GM18867 (cell line): ENCODE measurements around the gene LRRC27.

Experiments used
- ATAC-seq: cut with Tn5 transposase; IDR thresholded peaks from one replicate; pipeline ENCODE4 v1.9.1; 2021; ENCODE audit warnings: mild to moderate bottlenecking, moderate library complexity; ENCODE audit not compliant: unreplicated experiment

The LRRC27 gene

DNA sequence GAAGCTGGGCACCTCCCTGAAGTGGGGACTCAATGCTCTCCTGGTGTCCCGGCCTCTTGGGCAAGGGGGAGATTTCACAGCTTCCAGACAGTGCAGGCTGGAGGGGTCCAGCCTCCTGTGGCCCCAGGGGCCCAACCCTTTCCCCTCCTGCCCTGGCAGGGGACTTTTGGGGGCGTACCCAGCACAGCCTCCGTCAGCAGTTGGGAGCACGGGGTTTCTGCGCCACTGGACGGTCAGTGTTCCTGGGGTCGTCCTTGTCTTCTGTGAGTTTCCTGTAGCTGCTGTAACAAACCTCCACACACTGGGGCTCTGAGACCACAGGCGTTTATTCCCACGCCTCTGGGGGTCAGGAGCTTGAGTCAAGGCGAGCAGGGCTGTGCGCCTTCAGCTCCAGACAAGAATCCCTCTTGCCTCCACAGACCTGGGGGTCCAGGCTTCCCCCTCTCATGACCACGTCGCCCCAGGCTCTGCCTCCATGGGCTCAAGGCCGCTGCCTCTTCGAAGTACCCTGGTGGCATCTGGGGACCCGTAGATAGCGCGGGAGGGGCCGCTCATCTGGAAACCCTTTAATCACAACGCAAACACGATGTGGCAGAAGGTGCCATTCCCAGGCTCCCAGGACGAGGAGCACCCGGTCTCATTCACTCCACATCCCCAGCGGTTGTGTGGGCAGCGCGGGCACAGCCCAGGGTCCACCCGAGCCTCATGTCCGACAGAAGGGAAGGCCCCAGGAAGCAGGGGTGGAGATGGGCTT lies 79.0 kb downstream of the LRRC27 start:
- no peak for ATAC-seq

DNA sequence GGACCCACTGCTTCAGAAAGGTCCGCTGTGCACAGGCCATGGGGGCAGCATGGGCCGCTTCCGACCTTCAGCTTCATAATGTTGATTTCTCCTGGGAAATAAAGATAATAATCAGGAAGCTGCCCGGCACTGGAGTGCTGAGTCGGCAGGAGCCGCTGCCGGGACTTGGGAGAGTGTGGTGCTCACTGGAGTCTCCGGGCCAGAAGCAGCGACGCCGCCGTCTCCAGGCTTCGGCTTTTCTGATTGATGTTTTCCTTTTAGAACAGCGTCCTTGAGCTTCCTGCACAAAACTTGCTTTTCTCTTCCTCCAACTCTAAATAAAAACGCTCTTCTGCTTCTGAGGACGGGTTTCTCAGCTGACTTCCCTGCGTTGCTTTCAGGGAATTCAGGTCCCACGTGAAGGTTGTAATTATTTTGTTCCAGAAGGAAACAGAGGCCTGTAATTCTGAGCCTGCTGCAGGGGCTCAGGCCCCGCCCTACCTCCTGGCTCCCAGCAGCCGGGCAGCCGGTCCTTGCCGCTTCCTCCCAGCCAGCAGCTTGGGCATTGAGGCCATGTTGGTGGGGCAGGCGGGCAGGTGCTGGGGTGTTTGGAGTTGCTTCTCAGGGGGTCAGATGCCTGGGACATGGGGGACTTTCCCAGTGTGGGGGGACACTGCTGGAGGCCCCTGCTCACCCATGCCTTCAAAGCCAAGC lies 79.7 kb downstream of the LRRC27 start:
- ATAC-seq: no peak

DNA sequence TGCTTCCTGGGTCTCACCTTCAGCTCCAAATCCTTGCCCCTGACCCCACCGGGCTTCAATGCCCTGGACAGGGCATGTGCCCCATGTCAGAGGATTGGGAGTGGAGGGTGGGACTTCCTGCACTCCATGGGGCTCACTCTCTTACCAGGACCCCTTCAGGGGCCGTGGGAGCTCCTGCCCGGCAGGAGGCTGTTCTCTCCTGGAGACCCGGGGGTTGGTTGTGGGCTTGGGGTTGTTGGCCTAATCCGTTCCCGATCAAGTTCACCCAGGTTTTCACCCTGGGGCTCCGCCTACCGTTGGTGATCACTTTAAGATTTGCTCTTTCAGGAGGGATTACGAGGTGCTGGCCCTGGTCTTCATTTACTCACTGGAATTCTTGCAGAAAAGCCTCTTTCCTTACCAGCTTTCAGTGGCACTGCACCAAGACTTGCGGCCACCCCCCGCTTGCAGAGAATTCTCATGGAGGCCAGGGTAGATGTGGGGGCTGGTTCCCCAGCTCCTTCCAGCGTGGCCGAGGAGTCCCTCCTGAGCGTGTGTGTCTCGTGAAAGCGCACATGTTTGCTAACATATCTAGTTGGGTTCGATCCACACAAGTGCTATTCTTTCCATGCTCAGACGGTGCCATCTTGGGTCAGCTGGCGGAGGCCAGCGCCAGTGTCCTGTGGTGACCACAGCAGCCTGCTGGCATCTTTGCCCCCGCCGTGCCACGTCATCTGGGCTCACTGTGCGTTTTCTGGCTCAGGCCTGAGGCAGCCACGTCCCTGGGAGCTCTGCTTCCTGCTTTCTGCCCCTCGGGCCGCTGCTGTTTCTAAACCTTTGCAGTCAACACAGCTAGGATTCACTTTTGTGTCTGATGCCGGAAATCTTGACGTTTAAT lies 80.6 kb downstream of the LRRC27 start:
- no peak for ATAC-seq

- no peak for ATAC-seq
Measured at GRCh38 chr10:132413226-132414205, 81.5 kb downstream of the LRRC27 start.

GRCh38 chr10:132414402-132415016 lies 82.5 kb downstream of the LRRC27 start:
- ATAC-seq: no peak

GRCh38 chr10:132415255-132415654 lies 83.3 kb downstream of the LRRC27 start:
- ATAC-seq: no peak

- ATAC-seq: no peak
Measured at GRCh38 chr10:132415956-132416355, 84.0 kb downstream of the LRRC27 start.

DNA sequence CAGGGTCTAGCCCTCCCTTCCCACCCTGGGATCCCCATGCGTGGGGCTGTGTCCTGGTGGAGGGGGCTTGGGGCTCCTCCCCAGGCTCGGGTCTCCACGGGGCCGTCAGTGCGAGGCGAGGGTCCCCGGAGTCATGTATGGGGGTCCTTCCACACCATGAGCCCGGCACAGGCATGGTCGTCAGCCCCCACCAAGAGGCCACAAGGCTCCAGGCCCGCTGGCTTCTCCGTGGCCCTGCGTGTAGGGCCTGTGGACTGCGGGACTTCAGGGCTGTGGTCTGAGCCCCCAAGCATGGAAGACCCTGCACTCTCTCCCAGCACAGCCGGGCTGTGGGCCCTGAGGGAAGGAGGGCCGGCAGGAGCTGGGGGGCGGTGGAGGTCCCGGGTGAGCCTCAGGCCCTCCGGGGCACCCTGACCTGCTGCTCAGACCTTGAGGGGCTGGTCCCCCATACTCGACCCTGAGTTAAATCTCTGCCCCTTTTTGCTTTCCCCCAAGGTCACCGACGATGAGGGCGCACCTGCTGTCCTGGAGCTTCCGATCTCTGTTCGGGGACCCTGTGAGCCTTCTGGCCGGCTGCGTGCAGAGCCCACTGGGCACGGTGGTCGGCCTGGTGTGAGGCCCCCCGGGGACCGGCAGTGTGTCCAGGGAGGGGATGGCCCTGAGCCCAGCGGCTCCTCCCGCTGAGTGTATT lies 84.7 kb downstream of the LRRC27 start:
- no peak for ATAC-seq

GRCh38 chr10:132417257-132417910 lies 85.4 kb downstream of the LRRC27 start:
- ATAC-seq: no peak

DNA sequence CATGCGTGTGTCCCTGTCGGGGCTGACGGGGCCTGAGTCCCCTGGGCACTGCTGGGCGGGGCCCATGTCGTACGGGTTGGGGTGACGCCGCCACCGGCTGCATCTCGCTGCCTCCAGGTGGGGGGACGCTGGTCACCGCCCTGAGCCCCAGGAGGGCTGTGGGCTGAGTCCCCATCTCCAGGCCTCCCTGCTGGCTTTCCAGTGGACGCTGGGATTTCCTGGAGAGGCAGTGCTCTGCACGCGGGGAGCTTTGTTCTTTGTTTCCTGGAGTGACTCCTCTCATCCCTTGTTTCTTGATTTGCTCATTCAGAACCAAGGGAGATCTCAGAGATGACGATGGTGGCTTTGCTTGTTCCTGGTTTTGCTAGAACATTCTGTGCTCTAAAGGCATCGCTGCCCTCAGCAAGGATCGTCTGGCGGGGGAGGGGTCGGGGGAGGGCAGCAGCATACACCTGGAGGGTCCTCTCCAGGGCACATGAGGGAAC lies 86.0 kb downstream of the LRRC27 start:
- ATAC-seq: no peak

DNA sequence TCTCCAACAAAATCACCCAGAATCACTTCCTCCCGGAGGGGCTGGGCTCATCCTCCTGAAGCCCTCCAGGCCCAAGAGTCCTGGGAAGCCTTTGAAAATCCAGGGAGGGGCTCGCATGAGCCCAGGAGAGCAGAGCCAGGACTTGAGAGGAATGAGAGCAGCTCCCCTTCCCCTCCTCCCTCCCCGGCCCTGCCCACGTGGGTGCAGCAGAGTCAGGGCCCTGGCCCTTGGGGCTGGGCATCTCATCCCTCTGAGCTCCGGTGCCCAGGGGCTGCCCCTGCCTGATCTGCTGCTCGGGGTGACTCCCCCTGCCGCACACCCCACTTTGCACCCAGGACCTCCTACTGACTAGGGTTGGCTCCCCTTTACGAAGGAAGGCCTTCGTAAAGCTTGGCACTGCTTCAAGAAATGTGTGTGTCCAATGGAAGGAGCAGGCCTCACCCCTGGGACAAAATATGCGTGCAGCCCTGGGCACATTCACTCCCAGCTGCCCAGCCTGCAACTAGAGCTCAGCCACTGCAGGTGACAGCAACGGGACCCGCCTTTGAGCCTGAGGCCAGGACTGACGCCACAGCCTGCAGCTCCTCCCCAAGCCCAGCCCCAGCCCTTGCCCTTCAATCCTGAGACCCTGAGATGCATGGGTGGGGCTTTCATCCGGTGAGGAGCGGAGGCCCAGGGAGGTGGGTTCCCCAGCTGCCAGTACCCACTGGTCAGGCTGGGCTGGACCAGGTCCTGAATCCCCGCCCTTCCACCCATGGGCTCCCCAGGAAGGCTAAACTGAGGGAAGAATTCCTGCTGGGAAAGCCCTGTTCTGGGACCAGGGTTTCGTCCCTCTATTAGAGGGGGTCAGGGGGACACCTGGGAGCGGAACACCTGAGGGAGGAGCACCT lies 86.8 kb downstream of the LRRC27 start:
- no peak for ATAC-seq

GRCh38 chr10:132419538-132420468 lies 87.8 kb downstream of the LRRC27 start:
- no peak for ATAC-seq

DNA sequence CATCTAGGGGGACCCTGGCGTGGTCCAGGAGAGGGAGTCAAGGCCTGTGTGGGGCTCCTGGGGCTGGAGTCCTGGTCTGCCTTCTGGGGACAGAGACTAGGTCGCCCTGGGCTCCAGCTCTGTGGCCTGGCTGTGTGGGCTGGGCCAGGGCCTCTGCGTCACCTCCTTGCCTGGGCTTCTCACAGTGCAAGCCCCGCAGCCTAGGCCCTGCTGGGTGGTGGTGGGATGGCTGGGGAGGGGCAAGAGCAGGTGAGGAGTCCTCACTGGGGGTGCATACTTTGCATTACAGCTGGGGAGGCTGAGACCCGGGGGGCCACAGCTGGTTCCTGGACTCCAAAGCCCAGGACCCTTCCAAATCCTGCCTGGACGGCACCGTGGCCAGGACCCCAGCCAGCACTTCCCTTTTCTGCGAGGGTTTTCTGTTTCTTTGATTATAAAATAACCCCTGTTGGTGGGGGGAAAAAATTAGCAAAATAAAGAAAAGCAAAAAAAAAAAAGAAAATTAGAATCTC lies 88.5 kb downstream of the LRRC27 start:
- no peak for ATAC-seq

- peak; percentile 57 for ATAC-seq
Measured at GRCh38 chr10:132420981-132421846, 89.2 kb downstream of the LRRC27 start.
